Left forelimb (tissue), 1 donor: ENCODE data around the gene EDNRA.

ENCODE experiments used
- DNase-seq: peaks from one replicate; pipeline ENCODE4 v3.0.0-alpha.2; 2018; ENCODE audit warnings: low spot score

The EDNRA gene

GRCh38 chr4:147589586-147589985 is 108.7 kb downstream of the EDNRA start:
- DNase-seq: no peak

- peak; percentile 73 for DNase-seq
These were observed 109.5 kb downstream of the EDNRA start for GRCh38 chr4:147590249-147590920.

DNA sequence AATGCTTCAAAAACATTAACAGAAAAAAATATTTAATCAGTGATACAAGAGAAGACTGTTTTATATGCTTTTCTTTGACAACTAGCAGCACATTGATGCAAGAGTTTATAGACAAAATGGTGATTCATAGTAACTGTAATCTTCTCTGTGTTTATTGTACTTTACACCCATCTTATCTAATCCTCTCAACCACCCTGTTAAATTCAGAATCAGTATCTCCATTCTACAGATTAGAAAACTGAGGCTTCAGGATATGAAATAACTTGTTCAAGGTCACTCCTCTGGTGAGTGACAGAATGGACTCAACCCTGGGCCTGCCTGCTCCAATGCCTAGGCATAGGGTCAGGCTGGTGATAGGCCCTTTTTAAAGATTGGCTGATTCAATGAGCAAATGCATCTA is 110.2 kb downstream of the EDNRA start:
- DNase-seq: no peak

- no peak for DNase-seq
These were observed 113.2 kb downstream of the EDNRA start for GRCh38 chr4:147594107-147594506.
